ENCODE data around the gene ZNF787.
A peak's percentile ranks its signal among the peaks of the same experiment; 100 is the strongest.
"Not testable (repeated sequence)": the region's sequence is repeated elsewhere in the genome, so short reads cannot be mapped to it uniquely, and the experiment has no call there.

ZNF787 gene

GRCh38 chr19:56103027-56103614 is 18.0 kb downstream of the ZNF787 start:
- no peak for DNase-seq

DNA sequence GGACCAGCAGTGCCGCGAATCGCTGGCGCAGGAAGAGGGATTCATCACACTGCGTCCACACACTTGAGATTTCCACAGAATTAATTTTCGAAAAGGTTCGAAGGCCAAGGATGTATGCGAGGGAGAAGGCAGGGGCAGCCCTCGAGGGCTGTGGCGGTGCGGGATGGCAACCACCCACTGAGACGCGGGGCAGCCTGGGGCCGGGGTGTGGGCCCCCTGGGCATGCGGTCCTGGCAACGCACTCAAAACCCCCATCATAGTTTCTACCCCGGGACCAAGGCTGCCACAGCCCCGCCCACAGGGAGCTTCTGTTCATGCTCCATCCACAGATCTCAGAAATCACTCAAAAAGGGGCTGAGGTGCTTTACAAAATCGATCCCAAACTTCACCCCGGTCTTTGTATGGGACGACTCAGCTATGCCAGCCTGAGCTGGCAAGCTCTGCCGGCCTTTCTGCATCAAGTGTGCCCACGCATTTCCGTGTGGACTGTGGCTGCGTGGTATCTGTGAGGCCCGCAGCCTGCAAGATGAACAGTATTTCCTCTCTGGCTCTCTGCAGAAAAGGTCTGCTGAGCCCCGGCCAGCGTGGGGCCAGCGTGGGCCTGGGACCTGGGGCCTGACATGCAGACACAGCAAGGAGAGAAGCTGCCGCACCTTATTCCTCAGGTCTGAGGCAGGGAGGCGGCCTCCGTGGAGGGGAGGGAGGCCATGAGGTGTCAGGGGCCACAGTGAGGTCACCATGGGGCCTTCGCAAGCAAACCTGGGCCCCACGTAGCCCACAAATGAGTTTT is 19.2 kb downstream of the ZNF787 start:
- no peak for DNase-seq

GRCh38 chr19:56101095-56101494 is 20.0 kb downstream of the ZNF787 start:
- no peak for DNase-seq

- DNase-seq = no peak
These were observed 21.2 kb downstream of the ZNF787 start for GRCh38 chr19:56099638-56100539.

DNA sequence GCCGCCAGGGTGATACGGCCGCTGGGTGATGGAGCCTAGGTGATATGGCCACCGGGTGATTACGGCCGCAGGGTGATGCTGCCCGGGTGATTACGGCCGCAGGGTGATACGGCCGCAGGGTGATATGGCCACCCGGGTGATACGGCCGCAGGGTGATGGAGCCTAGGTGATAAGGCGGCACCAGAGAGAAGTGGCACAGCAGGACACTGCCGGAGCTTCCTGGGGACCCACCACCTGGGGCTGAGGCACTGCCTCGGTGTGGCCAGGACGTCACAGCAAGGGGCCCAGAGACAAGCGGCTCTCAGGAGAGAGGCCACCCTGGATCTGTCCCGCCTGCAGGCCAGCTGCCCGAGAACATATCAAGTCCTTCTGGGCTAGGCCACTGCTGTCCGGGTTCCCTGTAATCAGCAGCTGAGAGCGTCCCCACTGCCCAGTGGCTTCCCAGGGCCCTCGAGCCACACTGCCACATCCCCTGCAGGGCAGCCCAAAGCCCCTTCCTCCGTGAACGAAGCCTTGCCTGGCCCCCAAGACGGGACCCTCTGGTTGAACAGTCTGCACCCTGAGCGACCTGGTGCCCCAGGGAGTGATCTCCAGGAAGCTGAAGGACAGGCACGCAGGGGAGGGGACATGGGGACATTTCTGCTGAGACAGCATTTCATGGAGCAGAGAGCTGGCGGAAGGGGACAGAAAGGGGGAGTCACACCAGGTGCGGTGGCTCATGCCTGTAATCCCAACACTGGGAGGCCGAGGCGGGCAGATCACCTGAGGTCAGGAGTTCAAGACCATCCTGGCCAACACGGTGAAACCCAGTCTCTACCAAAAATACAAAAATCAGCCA is 22.1 kb downstream of the ZNF787 start:
- DNase-seq = no peak

- not testable (repeated sequence) for DNase-seq
These were observed 22.9 kb downstream of the ZNF787 start for GRCh38 chr19:56098237-56098636.

DNA sequence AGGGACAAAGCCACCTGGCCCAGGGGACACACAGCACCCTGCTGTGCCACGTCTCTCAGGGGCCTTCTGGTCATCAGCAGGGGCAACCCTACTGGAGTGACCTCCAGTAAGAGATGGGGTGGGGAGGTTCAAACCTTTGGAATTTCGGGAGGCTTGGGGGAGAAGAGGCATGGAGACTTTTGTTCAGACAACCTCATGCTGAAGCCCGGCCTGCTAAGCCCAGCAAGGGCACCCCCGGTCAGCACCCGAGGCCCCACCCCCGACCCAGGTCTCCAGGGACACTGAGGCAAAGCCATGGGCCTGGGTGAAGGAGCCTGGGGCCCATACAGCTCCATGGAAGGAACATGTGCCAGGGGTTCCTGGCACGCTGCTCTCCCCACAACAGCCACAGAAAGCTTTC is 23.3 kb downstream of the ZNF787 start:
- no peak for DNase-seq

DNA sequence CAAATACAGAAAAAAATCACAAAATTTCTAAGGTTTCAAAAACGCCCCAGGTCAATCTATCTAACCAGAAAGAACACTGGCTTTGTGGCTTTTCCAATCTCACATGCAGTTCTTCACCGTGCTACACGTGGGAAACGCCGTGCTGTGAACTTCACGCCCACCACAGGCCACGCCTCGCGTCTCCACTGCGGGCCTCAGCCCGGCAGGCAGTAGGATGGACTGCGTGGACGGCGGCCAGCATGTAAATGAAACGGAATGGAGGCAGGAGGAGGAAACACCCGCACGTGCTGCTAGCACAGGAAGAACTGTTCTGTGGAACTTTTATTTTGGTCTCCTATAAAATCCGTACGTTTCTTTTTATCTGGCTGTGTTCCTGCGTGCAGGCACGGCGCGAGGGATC is 23.8 kb downstream of the ZNF787 start:
- no peak for DNase-seq

DNA sequence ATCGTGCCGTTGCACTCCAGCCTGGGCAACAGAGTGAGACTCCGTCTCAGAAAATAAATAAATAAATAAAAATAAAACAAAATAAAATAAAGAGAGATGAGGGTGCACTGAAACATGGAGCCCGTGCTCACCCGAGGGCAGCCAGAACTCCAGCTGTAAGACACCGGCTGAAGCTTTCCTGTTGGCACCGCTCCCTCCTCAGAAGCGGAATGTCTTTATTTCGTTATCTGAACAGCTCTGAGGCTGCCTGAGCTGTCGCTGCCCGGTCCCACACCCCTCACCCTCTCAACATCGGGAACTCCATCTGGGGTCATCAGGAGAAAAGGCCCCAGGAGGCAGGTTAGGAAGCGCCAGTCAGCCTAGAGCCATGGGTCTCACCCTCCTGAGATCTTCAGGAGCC is 24.4 kb downstream of the ZNF787 start:
- no peak for DNase-seq

DNA sequence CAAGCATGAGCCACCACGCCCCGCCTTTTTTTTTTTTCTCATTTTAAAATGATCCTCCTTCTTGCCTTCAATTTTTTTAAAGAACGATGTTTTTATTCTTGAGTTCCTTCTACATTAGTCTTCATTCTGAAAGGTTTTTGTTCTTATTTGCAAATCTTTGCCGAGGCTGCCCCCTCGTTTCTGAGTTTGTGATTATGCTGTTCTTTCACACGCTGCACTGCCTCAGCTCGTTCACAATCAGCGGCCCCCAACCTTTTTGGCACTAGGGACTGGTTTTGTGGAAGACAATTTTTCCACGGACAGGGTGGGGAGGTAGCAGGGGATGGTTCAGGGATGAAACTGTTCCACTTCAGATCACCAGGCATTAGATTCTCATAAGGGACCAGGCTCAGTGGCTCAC is 26.6 kb downstream of the ZNF787 start:
- DNase-seq = no peak

DNA sequence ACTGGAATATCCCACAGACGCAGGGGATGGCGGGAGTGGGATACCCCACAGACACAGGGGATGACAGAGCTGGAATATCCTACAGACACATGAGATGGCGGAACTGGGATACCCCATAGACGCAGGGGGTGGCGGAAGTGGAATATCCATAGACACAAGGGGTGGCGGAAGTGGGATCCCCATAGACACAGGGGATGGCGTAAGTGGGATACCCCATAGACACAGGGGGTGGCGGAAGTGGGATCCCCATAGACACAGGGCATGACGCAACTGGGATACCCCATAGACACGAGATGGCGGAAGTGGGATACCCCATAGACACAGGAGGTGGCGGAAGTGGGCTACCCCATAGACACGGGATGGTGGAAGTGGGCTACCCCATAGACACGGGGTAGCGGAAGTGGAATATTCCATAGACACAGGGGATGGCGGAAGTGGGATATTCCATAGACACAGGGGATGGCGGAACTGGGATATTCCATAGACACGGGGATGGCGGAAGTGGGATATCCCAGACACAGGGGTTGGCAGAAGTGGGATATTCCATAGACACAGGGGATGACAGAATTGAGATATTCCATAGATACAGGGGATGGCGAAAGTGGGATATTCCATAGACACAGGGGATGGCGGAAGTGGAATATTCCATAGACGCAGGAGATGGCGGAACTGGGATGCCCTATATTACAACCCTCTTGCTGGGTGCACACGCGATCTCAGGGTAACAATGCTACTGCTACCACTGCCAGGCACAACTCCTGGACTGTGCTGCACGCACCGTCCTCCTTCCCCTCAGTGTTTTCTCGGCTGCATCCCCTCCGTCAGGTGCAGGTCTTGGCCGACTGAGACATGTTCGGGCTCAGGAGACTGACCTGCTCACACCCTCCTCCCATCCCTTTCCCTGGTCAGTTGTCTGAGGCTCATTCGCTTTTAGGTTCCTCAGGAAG is 28.1 kb downstream of the ZNF787 start:
- no peak for DNase-seq

DNA sequence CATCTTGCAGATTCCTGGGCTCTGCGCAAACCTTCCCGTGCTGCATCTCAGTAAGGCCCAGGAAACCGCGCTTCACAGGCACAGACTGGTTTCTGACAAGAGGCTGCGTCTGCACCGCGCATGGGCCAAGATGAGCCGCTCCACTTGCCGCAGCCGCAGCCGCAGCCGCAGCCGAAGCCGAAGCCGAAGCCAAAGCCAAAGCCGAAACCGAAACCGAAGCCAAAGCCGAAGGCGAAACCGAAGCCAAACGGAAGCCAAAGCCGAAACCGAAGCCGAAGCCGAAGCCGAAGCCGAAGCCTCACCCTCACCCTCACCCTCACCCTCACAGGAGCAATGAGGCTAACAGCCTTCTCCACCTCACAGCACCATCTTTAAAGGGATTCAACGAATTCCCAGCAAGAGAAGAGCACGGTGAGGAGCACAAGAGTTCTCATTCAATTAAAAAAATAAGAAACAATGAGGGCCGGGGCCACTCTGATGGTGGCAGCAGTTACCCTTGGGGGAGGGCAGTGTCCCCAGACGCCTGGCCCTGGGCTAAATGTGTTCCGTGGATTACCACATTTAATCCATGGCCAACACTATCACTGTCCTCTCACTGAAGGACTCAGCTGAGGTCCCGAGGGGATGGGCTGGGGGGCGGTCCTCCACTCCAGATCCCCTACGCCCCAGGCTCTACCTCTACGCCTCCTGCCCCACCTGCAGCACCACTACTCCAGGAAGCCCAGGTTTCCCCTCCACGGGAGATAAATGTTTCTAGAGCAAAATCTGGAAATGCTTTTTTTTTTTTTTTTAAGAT is 29.1 kb downstream of the ZNF787 start:
- DNase-seq = peak; percentile 64

DNA sequence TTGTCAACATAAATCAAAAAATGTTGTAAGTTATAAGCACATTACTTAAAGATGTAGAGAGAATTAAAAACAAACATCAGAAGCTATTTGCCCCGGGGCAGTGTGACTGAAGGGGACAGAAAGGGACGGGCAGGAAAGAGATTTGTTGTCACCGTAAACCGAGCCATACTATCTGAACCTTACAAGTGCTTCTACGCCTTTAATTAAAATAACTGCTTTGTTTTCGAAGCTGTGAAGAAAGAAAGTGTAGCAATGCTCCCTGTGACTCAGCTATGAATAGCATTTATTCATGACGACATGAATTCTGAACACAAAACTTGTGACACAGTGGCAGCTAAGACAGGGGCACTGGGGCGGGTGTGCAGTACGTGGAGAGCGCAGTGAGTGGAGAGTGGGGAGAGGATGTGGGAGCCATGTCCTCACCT is 30.0 kb downstream of the ZNF787 start:
- no peak for DNase-seq

GRCh38 chr19:56089344-56089743 is 31.8 kb downstream of the ZNF787 start:
- DNase-seq = no peak

- no peak for DNase-seq
These were observed 32.4 kb downstream of the ZNF787 start for GRCh38 chr19:56088497-56089215.

GRCh38 chr19:56087647-56088496 is 33.2 kb downstream of the ZNF787 start:
- no peak for DNase-seq

GRCh38 chr19:56086671-56087430 is 34.2 kb downstream of the ZNF787 start:
- DNase-seq = no peak
